ENCODE data around the gene EPSTI1. TPM values are rescaled to one million over a fixed set of nuclear protein-coding genes. Genes with fewer than 3 reads are reported as not detected.

EPSTI1 gene
- total RNA-seq, 4 donors from 2014 or later, result 13.1 to 145 (median 18.7) TPM

DNA sequence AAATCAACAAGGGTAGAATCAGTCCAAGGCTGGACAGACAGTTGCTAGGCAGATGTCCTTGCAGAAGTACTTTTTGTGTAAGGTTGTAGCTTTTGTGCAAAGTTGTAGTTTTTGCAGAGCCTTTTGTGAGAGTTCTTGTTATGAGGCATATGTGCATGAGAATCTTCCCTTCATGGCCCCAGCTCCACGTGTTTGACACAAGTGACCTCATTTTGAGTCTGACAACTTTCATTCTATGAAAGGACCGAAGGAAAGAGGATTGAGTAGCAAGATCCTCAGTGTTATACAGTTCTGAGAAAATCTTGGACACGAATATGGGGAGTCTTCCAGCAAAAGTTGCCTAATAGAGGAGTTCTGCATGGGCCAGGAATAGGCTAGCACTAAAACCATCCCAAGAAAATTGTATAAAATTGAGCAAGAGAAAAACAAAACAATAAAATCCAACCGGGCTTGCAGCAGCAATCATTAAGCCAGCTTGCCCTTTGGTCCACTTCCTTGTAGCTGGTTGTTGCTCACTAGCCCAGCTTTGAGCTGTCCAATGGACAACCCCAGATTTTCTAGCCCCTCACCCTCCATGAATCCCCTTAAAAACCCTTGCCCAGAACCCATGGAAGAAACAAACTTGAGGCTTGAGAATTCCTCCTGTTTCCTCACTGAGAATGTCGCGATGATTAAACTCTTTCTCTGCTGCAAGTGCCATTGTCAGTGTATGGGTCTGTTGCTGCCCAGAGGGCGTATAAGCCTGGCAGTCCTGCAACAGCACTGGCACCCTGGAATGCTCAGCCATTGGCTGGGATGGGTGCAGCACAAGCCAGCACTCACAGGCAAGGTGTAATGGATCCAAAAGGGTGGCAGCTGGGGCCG is 6.5 kb downstream of the EPSTI1 start:
- Histone ChIP-seq H3K4me3 (peak overlapping the region in 1 of 4 donors; percentile 2), H3K36me3 (no peaks in the 10 kb centered on the region), H3K4me1 (peaks cover 14 to 46% (median 26%) of the 10 kb centered on the region in 4 donors), H3K27me3 (no peaks in the 10 kb centered on the region), H3K27ac (peak overlapping the region; percentile 80 to 90 (median 84)), H3K9me3 (no peaks in the 10 kb centered on the region)
- TF ChIP-seq POLR2A (IDR thresholded peaks at IDR 0.05), result peak; percentile 29
- TF ChIP-seq EP300 (IDR thresholded peaks at IDR 0.05; ENCODE audit: low read depth), result no peak
- peak in 2 of 3 donors; percentile 32 to 52 for TF ChIP-seq POLR2AphosphoS5 (IDR thresholded peaks at IDR 0.05)
- intact Hi-C loops (cut with DNase I; ENCODE audit: low total_unique reads), result no loop called here
- 36 to 59% methylated on average over 6 to 8 of the region's 8 CpGs for WGBS, 2 donors (ENCODE audit: low coverage in 1 of 2)
- DNase-seq, result peak; percentile 81
- in situ Hi-C loops (cut with MboI; ENCODE audit: low pct_ligation_motif_present in 1 of 4, low pct_unique_long_range_greater_than_20kb in 1 of 4, low sequenced_read_pairs in 3 of 4), result no loop called here

DNA sequence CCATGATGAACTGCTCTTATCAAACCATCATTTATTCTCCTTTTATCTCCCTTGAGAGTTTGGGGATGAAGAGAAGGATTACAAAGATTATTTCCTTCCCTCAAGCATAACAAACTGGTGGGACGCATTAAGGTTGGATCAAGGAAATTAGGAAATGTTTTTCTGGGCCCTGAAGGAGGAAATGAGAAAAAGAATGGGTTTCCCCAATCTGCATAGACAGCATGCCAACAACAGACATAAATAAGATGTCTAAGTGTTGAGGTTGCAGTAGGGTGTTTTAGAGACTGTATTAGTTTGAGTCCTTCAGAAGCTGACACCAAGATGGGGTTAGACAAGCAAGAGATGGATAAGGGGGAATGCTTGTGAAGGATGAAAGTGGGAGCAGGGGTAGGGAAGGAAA is 7.3 kb downstream of the EPSTI1 start:
- Histone ChIP-seq H3K27me3 (no peaks in the 10 kb centered on the region), H3K4me3 (no peak overlapping the region), H3K4me1 (peaks cover 6 to 37% (median 22%) of the 10 kb centered on the region in 4 donors), H3K27ac (peak overlapping the region; percentile 80 to 90 (median 84)), H3K9me3 (no peaks in the 10 kb centered on the region), H3K36me3 (no peaks in the 10 kb centered on the region)
- WGBS, 2 donors (ENCODE audit: low coverage in 1 of 2), result 63 to 66% methylated on average over 1 of the region's 1 CpG
- DNase-seq, result no peak
- TF ChIP-seq EP300 (IDR thresholded peaks at IDR 0.05; ENCODE audit: low read depth) (no peak), POLR2A (IDR thresholded peaks at IDR 0.05) (no peak), POLR2AphosphoS5 (IDR thresholded peaks at IDR 0.05) (no peak)
- TF ChIP-seq, protein P1, sequence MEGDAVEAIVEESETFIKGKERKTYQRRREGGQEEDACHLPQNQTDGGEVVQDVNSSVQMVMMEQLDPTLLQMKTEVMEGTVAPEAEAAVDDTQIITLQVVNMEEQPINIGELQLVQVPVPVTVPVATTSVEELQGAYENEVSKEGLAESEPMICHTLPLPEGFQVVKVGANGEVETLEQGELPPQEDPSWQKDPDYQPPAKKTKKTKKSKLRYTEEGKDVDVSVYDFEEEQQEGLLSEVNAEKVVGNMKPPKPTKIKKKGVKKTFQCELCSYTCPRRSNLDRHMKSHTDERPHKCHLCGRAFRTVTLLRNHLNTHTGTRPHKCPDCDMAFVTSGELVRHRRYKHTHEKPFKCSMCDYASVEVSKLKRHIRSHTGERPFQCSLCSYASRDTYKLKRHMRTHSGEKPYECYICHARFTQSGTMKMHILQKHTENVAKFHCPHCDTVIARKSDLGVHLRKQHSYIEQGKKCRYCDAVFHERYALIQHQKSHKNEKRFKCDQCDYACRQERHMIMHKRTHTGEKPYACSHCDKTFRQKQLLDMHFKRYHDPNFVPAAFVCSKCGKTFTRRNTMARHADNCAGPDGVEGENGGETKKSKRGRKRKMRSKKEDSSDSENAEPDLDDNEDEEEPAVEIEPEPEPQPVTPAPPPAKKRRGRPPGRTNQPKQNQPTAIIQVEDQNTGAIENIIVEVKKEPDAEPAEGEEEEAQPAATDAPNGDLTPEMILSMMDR (IDR thresholded peaks at IDR 0.05), result no peak
- in situ Hi-C loops (cut with MboI; ENCODE audit: low pct_ligation_motif_present in 1 of 4, low pct_unique_long_range_greater_than_20kb in 1 of 4, low sequenced_read_pairs in 3 of 4) (no loop called here), intact Hi-C loops (cut with DNase I; ENCODE audit: low total_unique reads) (no loop called here)

DNA sequence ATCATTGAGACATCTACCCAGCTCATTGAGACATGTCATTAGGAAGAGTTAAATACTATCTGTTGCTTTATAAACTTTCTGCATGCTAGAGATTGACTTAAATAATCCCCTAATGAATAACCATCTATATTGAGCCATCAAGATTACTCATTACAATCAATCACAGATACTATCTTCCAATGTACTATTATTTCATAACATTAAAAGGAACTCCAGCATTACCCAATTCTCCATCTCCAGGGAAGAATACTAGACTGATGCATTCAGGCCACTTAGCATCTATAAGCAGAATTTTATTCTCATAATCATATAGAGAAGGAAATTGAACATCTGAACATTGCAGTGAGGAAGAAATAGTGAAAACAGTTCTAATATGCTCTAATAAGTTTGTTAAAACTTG is 8.0 kb downstream of the EPSTI1 start:
- no peak overlapping the region for H3K4me3 ChIP-seq
- TF ChIP-seq POLR2AphosphoS5 (IDR thresholded peaks at IDR 0.05), result no peak
- TF ChIP-seq, protein P1 (IDR thresholded peaks at IDR 0.05), result no peak
- TF ChIP-seq POLR2A (IDR thresholded peaks at IDR 0.05), result no peak
- no peak for TF ChIP-seq EP300 (IDR thresholded peaks at IDR 0.05; ENCODE audit: low read depth)
- H3K27ac ChIP-seq, result no peak overlapping the region
- in situ Hi-C loops (cut with MboI; ENCODE audit: low pct_ligation_motif_present in 1 of 4, low pct_unique_long_range_greater_than_20kb in 1 of 4, low sequenced_read_pairs in 3 of 4), result no loop called here
- H3K27me3 ChIP-seq, result no peaks in the 10 kb centered on the region
- peaks cover 5 to 37% (median 22%) of the 10 kb centered on the region in 4 donors for H3K4me1 ChIP-seq
- no peak for DNase-seq
- intact Hi-C loops (cut with DNase I; ENCODE audit: low total_unique reads), result no loop called here
- no peaks in the 10 kb centered on the region for H3K9me3 ChIP-seq
- no peaks in the 10 kb centered on the region for H3K36me3 ChIP-seq

DNA sequence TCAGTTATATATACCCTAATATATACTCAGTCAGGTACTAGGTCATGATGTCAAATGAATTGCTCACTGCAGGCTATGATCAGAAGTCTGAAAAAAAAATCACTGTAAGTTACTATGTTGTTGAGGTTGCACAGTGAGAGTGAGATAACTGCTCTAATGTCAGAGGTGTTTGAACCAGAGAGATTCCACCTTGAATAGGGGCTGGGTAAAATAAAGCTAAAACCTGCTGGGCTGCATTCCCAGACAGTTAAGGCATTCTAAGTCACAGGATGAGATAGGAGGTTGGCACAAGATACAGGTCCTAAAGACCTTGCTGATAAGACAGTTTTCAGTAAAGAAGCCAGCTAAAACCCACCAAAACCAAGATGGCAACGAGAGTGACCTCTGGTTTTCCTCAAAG is 10.2 kb downstream of the EPSTI1 start:
- in situ Hi-C loops (cut with MboI; ENCODE audit: low pct_ligation_motif_present in 1 of 4, low pct_unique_long_range_greater_than_20kb in 1 of 4, low sequenced_read_pairs in 3 of 4) (no loop called here), intact Hi-C loops (cut with DNase I; ENCODE audit: low total_unique reads) (no loop called here)
- no peaks in the 10 kb centered on the region for H3K36me3 ChIP-seq
- no peaks in the 10 kb centered on the region for H3K27me3 ChIP-seq
- H3K4me1 ChIP-seq, result peaks cover 5 to 37% (median 22%) of the 10 kb centered on the region in 4 donors
- TF ChIP-seq EP300 (IDR thresholded peaks at IDR 0.05; ENCODE audit: low read depth), result no peak
- TF ChIP-seq POLR2AphosphoS5 (IDR thresholded peaks at IDR 0.05), result no peak
- TF ChIP-seq, protein P1 (IDR thresholded peaks at IDR 0.05), result no peak
- TF ChIP-seq POLR2A (IDR thresholded peaks at IDR 0.05), result no peak
- no peak overlapping the region for H3K4me3 ChIP-seq
- no peak overlapping the region for H3K27ac ChIP-seq
- H3K9me3 ChIP-seq, result no peaks in the 10 kb centered on the region
- DNase-seq, result no peak
- 56 to 63% methylated on average over 1 of the region's 1 CpG for WGBS, 2 donors (ENCODE audit: low coverage in 1 of 2)

Data from transverse colon (tissue), 4 donors.